ENCODE data around the gene NPNT. TPM values are rescaled to one million over a fixed set of nuclear protein-coding genes. Genes with fewer than 3 reads are reported as not detected.
A peak's percentile ranks its signal among the peaks of the same experiment; 100 is the strongest.

NPNT gene
- total RNA-seq, 1 donor from 2014 or later, result 217 TPM

DNA sequence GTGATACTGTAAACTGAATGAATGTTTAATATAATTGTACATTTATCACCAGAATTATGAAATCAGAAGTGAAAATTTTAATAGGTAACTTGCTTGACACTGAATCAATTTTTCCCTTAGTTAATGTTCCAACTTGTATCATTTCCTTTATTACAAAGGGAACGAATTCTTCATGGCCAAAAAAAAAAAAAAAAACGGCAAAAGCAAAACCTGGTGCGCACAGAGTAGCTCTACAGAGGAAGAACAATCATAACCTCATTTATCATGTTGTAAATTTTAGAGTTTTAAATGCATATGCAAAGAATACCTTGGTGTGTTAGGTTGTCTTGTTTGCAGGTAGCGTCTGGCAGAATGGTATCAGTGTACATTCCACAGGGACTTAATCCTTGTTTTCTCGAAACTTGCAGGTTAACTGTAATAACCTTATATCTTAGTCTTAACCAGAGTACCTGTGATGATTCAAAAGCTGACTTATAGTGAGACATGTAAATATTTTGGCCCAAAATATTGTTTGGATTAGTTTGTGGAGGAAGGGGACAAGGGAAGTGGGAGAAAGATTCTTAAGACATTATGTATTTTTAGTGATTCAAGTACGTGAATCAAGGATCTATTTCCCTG lies 70.0 kb downstream of the NPNT start:
- ATAC-seq, result no peak
- Histone ChIP-seq H3K9me3 (no peaks in the 10 kb centered on the region), H3K27me3 (ENCODE audit: low read depth) (no peaks in the 10 kb centered on the region), H3K4me1 (peaks cover 5% of the 10 kb centered on the region), H3K27ac (no peak overlapping the region), H3K36me3 (peaks cover 23% of the 10 kb centered on the region), H3K4me3 (no peak overlapping the region)
- TF ChIP-seq, protein P1, sequence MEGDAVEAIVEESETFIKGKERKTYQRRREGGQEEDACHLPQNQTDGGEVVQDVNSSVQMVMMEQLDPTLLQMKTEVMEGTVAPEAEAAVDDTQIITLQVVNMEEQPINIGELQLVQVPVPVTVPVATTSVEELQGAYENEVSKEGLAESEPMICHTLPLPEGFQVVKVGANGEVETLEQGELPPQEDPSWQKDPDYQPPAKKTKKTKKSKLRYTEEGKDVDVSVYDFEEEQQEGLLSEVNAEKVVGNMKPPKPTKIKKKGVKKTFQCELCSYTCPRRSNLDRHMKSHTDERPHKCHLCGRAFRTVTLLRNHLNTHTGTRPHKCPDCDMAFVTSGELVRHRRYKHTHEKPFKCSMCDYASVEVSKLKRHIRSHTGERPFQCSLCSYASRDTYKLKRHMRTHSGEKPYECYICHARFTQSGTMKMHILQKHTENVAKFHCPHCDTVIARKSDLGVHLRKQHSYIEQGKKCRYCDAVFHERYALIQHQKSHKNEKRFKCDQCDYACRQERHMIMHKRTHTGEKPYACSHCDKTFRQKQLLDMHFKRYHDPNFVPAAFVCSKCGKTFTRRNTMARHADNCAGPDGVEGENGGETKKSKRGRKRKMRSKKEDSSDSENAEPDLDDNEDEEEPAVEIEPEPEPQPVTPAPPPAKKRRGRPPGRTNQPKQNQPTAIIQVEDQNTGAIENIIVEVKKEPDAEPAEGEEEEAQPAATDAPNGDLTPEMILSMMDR (IDR thresholded peaks at IDR 0.05), result no peak
- intact Hi-C loops (cut with DNase I), result no loop called here
- no peak for DNase-seq

DNA sequence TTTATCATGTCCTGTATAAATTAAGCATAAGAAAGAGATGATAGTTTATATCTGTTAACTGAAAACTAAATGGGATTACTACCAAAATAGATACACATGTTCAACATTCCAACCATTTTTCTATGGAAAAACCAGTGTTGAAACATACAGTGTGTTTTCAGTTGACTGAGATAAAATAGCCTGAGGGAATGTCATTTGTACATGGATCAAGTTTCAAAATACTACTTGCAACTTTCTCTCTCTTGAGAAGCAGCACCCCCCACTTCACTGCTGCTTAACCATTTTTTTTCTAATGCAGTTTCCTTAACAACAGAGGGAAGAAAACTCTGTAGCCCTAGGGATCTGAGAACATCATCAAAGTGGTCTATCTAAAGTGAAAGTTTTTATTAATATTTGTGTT lies 70.8 kb downstream of the NPNT start:
- intact Hi-C loops (cut with DNase I), result no loop called here
- ATAC-seq, result no peak

DNA sequence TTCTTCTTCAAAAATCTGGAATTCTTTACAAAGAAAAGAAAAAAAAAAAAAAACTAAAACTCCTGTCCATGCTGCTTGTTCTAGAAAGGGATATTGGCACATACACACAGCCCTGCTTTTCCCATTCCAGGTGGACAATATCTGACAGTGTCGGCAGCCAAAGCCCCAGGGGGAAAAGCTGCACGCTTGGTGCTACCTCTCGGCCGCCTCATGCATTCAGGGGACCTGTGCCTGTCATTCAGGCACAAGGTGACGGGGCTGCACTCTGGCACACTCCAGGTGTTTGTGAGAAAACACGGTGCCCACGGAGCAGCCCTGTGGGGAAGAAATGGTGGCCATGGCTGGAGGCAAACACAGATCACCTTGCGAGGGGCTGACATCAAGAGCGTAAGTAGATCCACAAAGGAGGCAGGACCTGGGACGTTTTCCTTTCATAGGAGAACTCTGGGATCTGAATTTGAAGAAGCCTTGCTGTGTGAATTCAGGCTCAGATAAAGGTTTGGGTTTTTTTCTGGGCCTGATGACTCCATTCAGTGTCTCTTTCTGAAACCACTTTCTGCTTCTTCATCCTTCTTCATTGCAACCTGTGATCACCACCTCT lies 71.9 kb downstream of the NPNT start:
- TF ChIP-seq, protein P1 (IDR thresholded peaks at IDR 0.05), result no peak
- Histone ChIP-seq H3K27me3 (ENCODE audit: low read depth) (no peaks in the 10 kb centered on the region), H3K4me1 (peaks cover 5% of the 10 kb centered on the region), H3K36me3 (peaks cover 15% of the 10 kb centered on the region), H3K27ac (no peak overlapping the region), H3K9me3 (no peaks in the 10 kb centered on the region), H3K4me3 (no peak overlapping the region)
- ATAC-seq, result no peak
- intact Hi-C loops (cut with DNase I), result no loop called here
- peak; percentile 33 for DNase-seq

More for the DNA sequence above, 70.8 kb downstream of the NPNT start:
- TF ChIP-seq, protein P1 (IDR thresholded peaks at IDR 0.05), result no peak
- no peak for DNase-seq
- no peak overlapping the region for H3K27ac ChIP-seq
- H3K27me3 ChIP-seq (ENCODE audit: low read depth), result no peaks in the 10 kb centered on the region
- no peaks in the 10 kb centered on the region for H3K9me3 ChIP-seq
- peaks cover 24% of the 10 kb centered on the region for H3K36me3 ChIP-seq
- peaks cover 5% of the 10 kb centered on the region for H3K4me1 ChIP-seq
- no peak overlapping the region for H3K4me3 ChIP-seq

DNA sequence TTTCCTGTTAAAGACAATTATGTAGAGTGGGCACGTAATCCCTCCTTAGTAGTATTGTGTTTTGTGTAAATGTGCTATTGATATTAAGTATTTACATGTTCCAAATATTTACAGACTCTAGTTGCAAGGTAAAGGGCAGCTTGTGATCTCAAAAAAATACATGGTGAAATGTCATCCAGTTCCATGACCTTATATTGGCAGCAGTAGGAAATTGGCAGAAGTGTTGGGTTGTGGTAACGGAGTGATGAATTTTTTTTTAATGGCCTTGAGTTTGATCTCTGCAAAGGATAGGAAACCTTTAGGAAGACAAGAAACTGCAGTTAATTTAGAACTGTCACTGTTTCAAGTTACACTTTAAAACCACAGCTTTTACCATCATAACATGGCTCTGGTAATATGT lies 74.3 kb downstream of the NPNT start:
- no peaks in the 10 kb centered on the region for H3K9me3 ChIP-seq
- intact Hi-C loops (cut with DNase I), result no loop called here
- DNase-seq (no peak), ATAC-seq (no peak)
- H3K4me1 ChIP-seq, result peaks cover 4% of the 10 kb centered on the region
- no peaks in the 10 kb centered on the region for H3K27me3 ChIP-seq (ENCODE audit: low read depth)
- no peak overlapping the region for H3K27ac ChIP-seq
- TF ChIP-seq, protein P1 (IDR thresholded peaks at IDR 0.05), result no peak
- H3K36me3 ChIP-seq, result peaks cover 7% of the 10 kb centered on the region
- no peak overlapping the region for H3K4me3 ChIP-seq

DNA sequence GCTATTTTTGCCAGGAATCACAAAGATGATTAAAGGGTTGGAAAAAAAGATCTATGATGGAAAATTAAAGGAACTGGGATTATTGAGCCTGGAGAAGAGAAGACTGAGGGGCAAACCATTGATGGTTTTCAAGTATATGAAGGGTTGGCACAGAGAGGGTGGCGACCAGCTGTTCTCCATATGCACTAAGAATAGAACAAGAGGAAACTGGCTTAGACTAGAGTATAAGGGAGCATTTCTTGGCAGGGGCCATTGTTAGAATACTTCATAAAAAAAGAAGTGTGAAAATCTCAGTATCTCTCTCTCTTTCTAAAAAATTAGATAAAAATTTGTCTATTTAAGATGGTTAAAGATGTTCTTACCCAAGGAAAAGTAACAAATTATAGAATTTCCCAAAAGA lies 75.1 kb downstream of the NPNT start:
- H3K9me3 ChIP-seq, result no peaks in the 10 kb centered on the region
- DNase-seq (no peak), ATAC-seq (no peak)
- H3K36me3 ChIP-seq, result peaks cover 7% of the 10 kb centered on the region
- TF ChIP-seq, protein P1 (IDR thresholded peaks at IDR 0.05), result no peak
- intact Hi-C loops (cut with DNase I), result no loop called here
- no peaks in the 10 kb centered on the region for H3K27me3 ChIP-seq (ENCODE audit: low read depth)
- no peak overlapping the region for H3K4me3 ChIP-seq
- no peaks in the 10 kb centered on the region for H3K4me1 ChIP-seq
- H3K27ac ChIP-seq, result no peak overlapping the region

Measured in lower lobe of right lung (tissue), 2 donors.